NCI-H226 (cell line): ENCODE measurements around the gene ATP9B.

Experiments used
- DNase-seq: peaks from one replicate; pipeline ENCODE4 v3.0.0-alpha.2; 2015

ATP9B gene

GRCh38 chr18:79401494-79402208 is 332.5 kb downstream of the ATP9B start:
- DNase-seq = no peak

DNA sequence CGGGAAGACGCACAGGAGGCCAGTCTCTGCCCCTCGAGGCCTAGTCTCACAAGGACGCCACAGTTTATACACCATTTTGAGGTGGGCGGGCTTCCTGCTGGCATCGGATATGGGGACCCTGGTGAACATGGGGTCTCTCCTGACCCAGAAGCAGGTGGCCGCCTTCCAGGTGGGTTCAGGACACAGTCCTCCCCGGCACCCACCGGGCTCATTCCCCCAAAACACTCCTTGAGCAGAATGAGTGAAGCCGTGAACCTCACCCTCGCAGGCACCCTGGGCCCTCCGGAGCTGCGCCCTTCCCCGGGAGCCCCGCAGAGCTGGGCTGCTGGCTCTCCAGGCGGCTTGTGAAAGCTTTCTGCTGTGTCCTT is 333.0 kb downstream of the ATP9B start:
- DNase-seq = no peak

DNA sequence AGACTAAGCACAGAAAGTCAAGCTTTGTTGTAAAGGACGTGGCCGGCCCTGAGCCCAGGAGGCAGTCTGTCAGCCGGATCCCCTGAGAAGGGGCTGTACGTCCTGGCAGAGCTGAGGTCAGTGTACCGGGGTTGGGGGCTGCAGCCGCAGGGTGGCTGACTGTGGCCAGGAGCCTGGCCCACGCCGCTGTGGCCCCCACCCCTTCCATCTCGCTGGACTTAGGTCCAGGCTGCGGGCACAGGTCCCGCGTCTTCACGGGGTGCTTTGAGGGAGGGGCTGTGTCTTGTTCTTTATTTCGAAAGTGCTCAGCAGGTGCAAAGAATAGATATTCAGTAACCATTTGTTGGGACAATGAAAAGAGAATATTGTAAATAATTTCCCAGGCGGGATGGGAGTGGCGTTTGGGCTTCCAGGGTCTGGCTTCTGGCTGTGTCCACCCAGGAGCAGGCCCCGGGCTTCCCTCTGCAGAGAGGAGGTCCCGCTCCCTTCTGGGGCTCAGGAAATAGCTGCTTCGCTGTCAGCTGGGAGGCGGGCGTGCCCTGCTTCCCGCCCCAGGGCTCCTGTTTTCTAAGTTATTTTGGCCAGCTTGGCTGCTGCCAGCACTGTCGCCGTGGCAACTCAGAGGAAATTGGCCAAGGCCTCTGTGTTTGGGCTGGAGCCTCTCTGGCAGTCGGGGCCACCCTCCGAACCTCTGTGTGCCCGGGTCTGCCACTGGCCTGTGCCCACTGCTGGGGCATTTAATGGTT is 334.0 kb downstream of the ATP9B start:
- DNase-seq = no peak

DNA sequence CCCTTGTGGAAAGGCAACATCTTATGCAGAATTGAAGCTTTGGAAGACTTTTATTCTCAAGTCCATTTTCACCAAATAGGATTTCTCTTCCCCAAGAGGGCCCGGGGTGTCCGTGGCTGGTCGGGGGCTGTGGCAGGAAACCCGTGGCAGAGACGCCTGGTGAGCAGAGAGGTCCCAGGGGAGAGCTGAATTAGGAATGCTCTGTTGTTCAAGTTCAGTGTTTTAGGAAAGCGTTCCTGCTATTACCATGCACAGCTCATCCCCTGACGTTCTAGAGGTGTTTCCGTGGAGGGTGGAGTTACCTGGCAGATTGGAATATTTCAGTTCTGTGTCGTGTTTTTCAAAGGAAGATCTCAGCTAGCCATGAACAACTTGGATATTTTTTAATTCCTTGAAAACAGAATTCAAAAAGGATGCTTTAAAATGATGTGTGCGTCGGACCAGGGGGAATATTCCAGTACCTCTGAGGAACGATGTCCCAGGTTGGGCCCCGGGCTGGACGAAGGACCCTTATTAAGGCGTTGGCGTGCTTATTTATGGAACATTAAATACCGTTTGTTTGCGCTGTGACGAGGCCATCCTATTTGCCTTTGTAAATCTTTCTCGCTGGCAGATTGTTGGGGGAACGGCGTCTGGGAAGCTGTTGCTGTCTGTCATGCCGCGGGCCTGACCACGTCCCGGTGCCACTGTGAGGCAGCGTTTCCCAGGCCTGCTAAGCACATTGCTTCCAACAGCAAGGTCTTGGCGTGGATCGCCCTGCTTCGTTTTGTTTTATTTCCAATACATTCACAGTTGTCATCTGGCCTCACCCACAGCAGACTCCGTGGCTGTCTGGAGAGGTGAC is 334.8 kb downstream of the ATP9B start:
- DNase-seq = no peak

GRCh38 chr18:79404567-79404910 is 335.3 kb downstream of the ATP9B start:
- no peak for DNase-seq

DNA sequence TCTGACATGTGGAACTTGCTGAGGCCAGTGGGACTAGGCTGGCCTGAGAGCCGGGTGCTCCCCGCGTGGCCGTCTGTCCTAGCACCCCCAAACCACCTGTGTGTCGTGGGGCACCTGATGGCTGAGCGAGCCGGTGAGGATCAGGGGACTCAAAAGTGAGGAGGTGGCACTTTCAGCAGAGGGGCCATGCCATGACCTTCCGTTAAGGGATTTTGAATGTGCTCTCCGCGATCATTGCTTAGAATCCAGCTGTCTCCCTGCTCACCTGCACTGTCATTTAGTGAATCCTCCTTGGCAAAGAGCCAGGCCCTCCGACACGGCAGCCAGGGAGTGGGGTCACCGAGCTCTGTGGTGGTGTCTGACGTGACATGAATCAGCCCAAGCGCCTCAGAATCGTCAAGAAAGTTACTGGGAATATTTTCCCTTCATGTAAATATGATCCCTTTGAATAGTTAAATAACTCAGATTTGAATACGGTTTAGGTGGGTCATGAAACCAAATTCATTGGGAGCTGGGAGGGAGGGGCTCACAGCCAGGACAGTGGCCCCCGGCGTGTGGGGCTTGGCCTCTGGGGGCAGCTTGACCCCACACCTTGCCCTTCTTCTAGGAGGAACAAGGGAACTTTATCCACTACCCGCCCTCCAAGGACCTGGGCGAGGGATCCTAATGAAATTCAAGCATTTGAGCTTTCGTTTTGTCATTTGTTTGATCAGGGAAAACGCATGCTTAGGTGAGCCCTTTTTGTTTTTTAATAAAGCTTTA is 336.0 kb downstream of the ATP9B start:
- DNase-seq = no peak

- no peak for DNase-seq
Measured at GRCh38 chr18:79405781-79406575, 336.8 kb downstream of the ATP9B start.

- no peak for DNase-seq
Measured at GRCh38 chr18:79406708-79407107, 337.5 kb downstream of the ATP9B start.

DNA sequence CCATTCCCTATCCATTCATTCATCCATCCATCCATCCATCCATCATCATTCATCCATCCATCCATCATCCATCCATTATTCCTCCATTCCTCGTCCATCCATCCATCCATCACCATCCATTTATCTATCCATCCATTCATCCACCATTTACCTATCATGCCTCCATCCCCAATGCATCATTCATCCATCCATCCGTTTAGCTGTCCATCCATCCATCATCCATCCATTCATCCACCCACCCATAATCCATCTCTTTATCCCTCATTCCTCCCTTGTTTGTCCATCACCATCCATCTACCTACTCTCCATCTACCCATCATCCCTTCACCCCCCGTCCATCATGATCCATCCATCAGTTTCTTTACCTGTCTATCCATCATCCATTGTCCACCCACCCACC is 340.1 kb downstream of the ATP9B start:
- DNase-seq = no peak

DNA sequence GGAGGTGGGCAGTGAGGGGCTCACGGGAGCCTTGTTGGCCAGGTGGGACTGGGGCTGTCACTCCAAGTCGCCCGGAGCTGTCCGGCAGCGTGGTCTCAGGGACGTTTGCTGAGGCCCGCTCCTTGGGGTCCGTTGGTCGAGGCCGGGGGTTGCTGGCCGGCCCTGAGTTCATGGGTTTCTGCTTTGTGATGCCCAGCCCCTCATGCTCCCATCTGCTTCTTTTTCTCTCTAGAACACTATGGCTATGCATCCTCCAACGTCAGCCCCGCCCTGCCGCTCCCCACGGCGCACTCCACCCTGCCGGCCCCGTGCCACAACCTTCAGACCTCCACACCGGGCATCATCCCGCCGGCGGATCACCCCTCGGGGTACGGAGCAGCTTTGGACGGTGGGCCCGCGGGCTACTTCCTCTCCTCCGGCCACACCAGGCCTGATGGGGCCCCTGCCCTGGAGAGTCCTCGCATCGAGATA is 341.0 kb downstream of the ATP9B start:
- no peak for DNase-seq

- DNase-seq = no peak
Measured at GRCh38 chr18:79410731-79411613, 341.8 kb downstream of the ATP9B start.

GRCh38 chr18:79411614-79412526 is 342.7 kb downstream of the ATP9B start:
- DNase-seq = no peak

GRCh38 chr18:79413025-79413424 is 343.8 kb downstream of the ATP9B start:
- no peak for DNase-seq

GRCh38 chr18:79413426-79413825 is 344.2 kb downstream of the ATP9B start:
- DNase-seq = no peak

- no peak for DNase-seq
Measured at GRCh38 chr18:79413901-79414300, 344.7 kb downstream of the ATP9B start.

- DNase-seq = no peak
Measured at GRCh38 chr18:79416022-79416676, 347.0 kb downstream of the ATP9B start.

DNA sequence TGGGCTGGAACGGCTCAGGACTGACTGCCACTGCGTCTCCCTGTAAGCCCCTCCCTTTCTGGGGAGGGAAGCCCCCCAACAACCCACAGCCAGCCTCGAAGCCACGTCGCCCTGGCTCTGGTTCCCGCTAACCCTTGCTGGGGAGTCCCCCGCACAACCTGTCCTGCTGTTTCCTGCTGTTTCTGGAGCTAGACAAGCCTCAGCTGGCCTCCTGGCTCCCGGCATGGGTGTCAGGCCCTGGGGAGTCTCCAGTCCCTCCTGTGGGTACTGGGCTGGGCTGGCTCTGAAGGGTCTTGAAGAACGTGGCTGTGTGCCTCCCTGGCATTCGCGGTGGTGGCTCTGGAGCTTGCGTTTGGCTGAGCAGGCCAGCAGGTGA is 347.5 kb downstream of the ATP9B start:
- no peak for DNase-seq

DNA sequence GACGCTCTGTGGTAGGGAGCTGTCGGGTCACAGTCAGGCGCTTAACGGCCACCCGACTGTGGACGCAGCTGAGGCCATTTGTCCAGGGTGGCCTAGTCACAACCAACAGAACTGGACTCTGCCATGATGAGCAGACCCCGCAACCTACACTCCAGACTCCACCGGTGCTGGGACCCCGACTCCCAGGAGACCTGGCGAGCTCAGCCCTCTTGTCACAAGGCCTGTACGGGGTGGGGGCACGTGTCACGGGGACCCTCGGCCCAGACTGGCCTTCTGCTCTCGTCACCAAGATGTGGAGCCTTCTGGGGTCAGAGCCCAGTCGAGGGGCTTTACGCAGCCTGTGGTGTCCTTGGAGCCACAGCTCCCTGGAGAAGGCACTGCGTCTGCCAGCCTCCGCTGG is 349.0 kb downstream of the ATP9B start:
- no peak for DNase-seq

DNA sequence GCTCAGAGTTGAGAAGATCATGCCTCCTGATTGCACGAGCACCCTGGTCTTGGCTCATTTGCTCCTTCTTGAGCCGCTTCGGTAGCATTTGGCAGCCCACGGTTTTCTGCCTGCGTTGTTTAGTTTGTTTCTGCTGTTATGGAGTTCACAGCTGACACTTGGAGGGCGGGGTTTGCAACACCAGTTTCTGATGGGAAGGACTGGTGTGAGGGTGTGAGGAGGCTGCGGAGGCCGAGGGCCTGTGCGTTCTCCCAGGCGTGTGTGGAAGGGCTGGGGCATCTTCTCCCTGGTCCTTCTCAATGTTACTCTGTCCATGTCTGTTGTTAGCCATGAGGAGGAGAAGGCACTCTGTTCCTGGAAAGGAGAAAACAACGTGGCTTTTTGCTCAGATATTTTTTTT is 349.4 kb downstream of the ATP9B start:
- no peak for DNase-seq
